ENCODE data around the gene C22orf42.

Gene C22orf42

GRCh38 chr22:32204856-32205722, 46.0 kb upstream of the C22orf42 start, which contains the start of gene RFPL2:
Gene RFPL2 (minus strand): TSS chr22:32205073. CDS start chr22:32202451, 2,622 bp downstream.
- Histone ChIP-seq H3K9me2 (ENCODE audit: low read depth, low read length) (no peaks in the 10 kb centered on the region), H3K79me2 (ENCODE audit: insufficient read depth, low read length) (no peaks in the 10 kb centered on the region), H3K4me3 (ENCODE audit: low read depth, low read length, poor library complexity, severe bottlenecking) (no peak within 1 kb of the TSS), H3K9me3 (ENCODE audit: low read length) (no peaks in the 10 kb centered on the region), H3K27ac (ENCODE audit: low read depth, low read length, poor library complexity, severe bottlenecking) (no peak within 1 kb of the TSS), H3K9ac (ENCODE audit: low read length) (no peak within 1 kb of the TSS), H3F3A (ENCODE audit: insufficient read depth, low read length) (no peaks in the 10 kb centered on the region), H3K27me3 (ENCODE audit: insufficient read depth, low read length) (no peaks in the 10 kb centered on the region), H3K4me2 (ENCODE audit: low read length) (no peak within 1 kb of the TSS), H3K36me3 (ENCODE audit: insufficient read depth, low read length) (no peaks in the 10 kb centered on the region), H2AFZ (ENCODE audit: low read length) (no peak within 1 kb of the TSS), H4K20me1 (ENCODE audit: insufficient read depth, low read length) (no peaks in the 10 kb centered on the region), H3K4me1 (ENCODE audit: insufficient read depth, low read length, severe bottlenecking) (no peaks in the 10 kb centered on the region)
- TF ChIP-seq, protein P1, sequence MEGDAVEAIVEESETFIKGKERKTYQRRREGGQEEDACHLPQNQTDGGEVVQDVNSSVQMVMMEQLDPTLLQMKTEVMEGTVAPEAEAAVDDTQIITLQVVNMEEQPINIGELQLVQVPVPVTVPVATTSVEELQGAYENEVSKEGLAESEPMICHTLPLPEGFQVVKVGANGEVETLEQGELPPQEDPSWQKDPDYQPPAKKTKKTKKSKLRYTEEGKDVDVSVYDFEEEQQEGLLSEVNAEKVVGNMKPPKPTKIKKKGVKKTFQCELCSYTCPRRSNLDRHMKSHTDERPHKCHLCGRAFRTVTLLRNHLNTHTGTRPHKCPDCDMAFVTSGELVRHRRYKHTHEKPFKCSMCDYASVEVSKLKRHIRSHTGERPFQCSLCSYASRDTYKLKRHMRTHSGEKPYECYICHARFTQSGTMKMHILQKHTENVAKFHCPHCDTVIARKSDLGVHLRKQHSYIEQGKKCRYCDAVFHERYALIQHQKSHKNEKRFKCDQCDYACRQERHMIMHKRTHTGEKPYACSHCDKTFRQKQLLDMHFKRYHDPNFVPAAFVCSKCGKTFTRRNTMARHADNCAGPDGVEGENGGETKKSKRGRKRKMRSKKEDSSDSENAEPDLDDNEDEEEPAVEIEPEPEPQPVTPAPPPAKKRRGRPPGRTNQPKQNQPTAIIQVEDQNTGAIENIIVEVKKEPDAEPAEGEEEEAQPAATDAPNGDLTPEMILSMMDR (IDR thresholded peaks at IDR 0.05; ENCODE audit: low read length) = no peak
- no peak for TF ChIP-seq EZH2 (IDR thresholded peaks at IDR 0.05; ENCODE audit: borderline replicate concordance, low read length)

GRCh38 chr22:32204040-32204855, 45.1 kb upstream of the C22orf42 start:
- Histone ChIP-seq H3K27ac (ENCODE audit: low read depth, low read length, poor library complexity, severe bottlenecking) (no peak overlapping the region), H3K4me2 (ENCODE audit: low read length) (no peak overlapping the region), H3K79me2 (ENCODE audit: insufficient read depth, low read length) (no peaks in the 10 kb centered on the region), H4K20me1 (ENCODE audit: insufficient read depth, low read length) (no peaks in the 10 kb centered on the region), H2AFZ (ENCODE audit: low read length) (no peak overlapping the region), H3K4me3 (ENCODE audit: low read depth, low read length, poor library complexity, severe bottlenecking) (no peak overlapping the region), H3K9me3 (ENCODE audit: low read length) (no peaks in the 10 kb centered on the region), H3K4me1 (ENCODE audit: insufficient read depth, low read length, severe bottlenecking) (no peaks in the 10 kb centered on the region), H3K27me3 (ENCODE audit: insufficient read depth, low read length) (no peaks in the 10 kb centered on the region), H3F3A (ENCODE audit: insufficient read depth, low read length) (no peaks in the 10 kb centered on the region), H3K9me2 (ENCODE audit: low read depth, low read length) (no peaks in the 10 kb centered on the region), H3K9ac (ENCODE audit: low read length) (no peak overlapping the region), H3K36me3 (ENCODE audit: insufficient read depth, low read length) (no peaks in the 10 kb centered on the region)
- TF ChIP-seq EZH2 (IDR thresholded peaks at IDR 0.05; ENCODE audit: borderline replicate concordance, low read length) = no peak
- TF ChIP-seq, protein P1 (IDR thresholded peaks at IDR 0.05; ENCODE audit: low read length) = no peak

GRCh38 chr22:32203181-32204039, 44.3 kb upstream of the C22orf42 start:
- Histone ChIP-seq H4K20me1 (ENCODE audit: insufficient read depth, low read length) (no peaks in the 10 kb centered on the region), H3K9me2 (ENCODE audit: low read depth, low read length) (no peaks in the 10 kb centered on the region), H3K4me2 (ENCODE audit: low read length) (no peak overlapping the region), H3K4me3 (ENCODE audit: low read depth, low read length, poor library complexity, severe bottlenecking) (no peak overlapping the region), H3K27me3 (ENCODE audit: insufficient read depth, low read length) (no peaks in the 10 kb centered on the region), H3K9ac (ENCODE audit: low read length) (no peak overlapping the region), H3F3A (ENCODE audit: insufficient read depth, low read length) (no peaks in the 10 kb centered on the region), H3K36me3 (ENCODE audit: insufficient read depth, low read length) (no peaks in the 10 kb centered on the region), H2AFZ (ENCODE audit: low read length) (no peak overlapping the region), H3K4me1 (ENCODE audit: insufficient read depth, low read length, severe bottlenecking) (no peaks in the 10 kb centered on the region), H3K27ac (ENCODE audit: low read depth, low read length, poor library complexity, severe bottlenecking) (no peak overlapping the region), H3K79me2 (ENCODE audit: insufficient read depth, low read length) (no peaks in the 10 kb centered on the region), H3K9me3 (ENCODE audit: low read length) (no peaks in the 10 kb centered on the region)
- no peak for TF ChIP-seq EZH2 (IDR thresholded peaks at IDR 0.05; ENCODE audit: borderline replicate concordance, low read length)
- TF ChIP-seq, protein P1 (IDR thresholded peaks at IDR 0.05; ENCODE audit: low read length) = no peak
